Measurements from ENCODE around the gene TMEM61.
A peak's percentile ranks its signal among the peaks of the same experiment; 100 is the strongest.
"Not testable (repeated sequence)": the region's sequence is repeated elsewhere in the genome, so short reads cannot be mapped to it uniquely, and the experiment has no call there.

The TMEM61 gene

GRCh38 chr1:54980528-54981241, at the start of gene TMEM61:
Gene TMEM61 (plus strand): TSS chr1:54980628. CDS start chr1:54981066, 438 bp downstream.
- no peak for DNase-seq (ENCODE audit: low read depth in 2 of 2)

- no peak for DNase-seq (ENCODE audit: low read depth in 2 of 2)
These were observed 49.1 kb upstream of the TMEM61 start for GRCh38 chr1:54931275-54931840.

- not testable (repeated sequence) for DNase-seq (ENCODE audit: low read depth in 2 of 2)
These were observed 46.3 kb upstream of the TMEM61 start for GRCh38 chr1:54934081-54934480.

- peak; percentile 93 to 95 for DNase-seq (ENCODE audit: low read depth in 2 of 2)
These were observed 45.6 kb upstream of the TMEM61 start for GRCh38 chr1:54934869-54935268.

GRCh38 chr1:54936791-54937190, 43.6 kb upstream of the TMEM61 start:
- DNase-seq (ENCODE audit: low read depth in 2 of 2): no peak

GRCh38 chr1:54937469-54937868, 43.0 kb upstream of the TMEM61 start:
- DNase-seq (ENCODE audit: low read depth in 2 of 2): no peak

- not testable (repeated sequence) for DNase-seq (ENCODE audit: low read depth in 2 of 2)
These were observed 41.5 kb upstream of the TMEM61 start for GRCh38 chr1:54938955-54939354.

GRCh38 chr1:54940042-54940441, 40.4 kb upstream of the TMEM61 start:
- no peak for DNase-seq (ENCODE audit: low read depth in 2 of 2)

GRCh38 chr1:54942976-54943375, 37.5 kb upstream of the TMEM61 start:
- no peak for DNase-seq (ENCODE audit: low read depth in 2 of 2)

GRCh38 chr1:54944610-54945392, 35.6 kb upstream of the TMEM61 start:
- no peak for DNase-seq (ENCODE audit: low read depth in 2 of 2)

- no peak for DNase-seq (ENCODE audit: low read depth in 2 of 2)
These were observed 35.0 kb upstream of the TMEM61 start for GRCh38 chr1:54945393-54945936.

GRCh38 chr1:54947540-54947939, 32.9 kb upstream of the TMEM61 start:
- DNase-seq (ENCODE audit: low read depth in 2 of 2): no peak

- DNase-seq (ENCODE audit: low read depth in 2 of 2): no peak
These were observed 31.4 kb upstream of the TMEM61 start for GRCh38 chr1:54949053-54949452.

- no peak for DNase-seq (ENCODE audit: low read depth in 2 of 2)
These were observed 30.4 kb upstream of the TMEM61 start for GRCh38 chr1:54950006-54950368.

GRCh38 chr1:54950369-54951163, 29.9 kb upstream of the TMEM61 start:
- DNase-seq (ENCODE audit: low read depth in 2 of 2): peak; percentile 61 to 66

- no peak for DNase-seq (ENCODE audit: low read depth in 2 of 2)
These were observed 28.6 kb upstream of the TMEM61 start for GRCh38 chr1:54951810-54952226.

- DNase-seq (ENCODE audit: low read depth in 2 of 2): no peak
These were observed 27.3 kb upstream of the TMEM61 start for GRCh38 chr1:54952950-54953718.

GRCh38 chr1:54953846-54954245, 26.6 kb upstream of the TMEM61 start:
- no peak for DNase-seq (ENCODE audit: low read depth in 2 of 2)

- DNase-seq (ENCODE audit: low read depth in 2 of 2): peak; percentile 45 to 55
These were observed 25.1 kb upstream of the TMEM61 start for GRCh38 chr1:54955359-54955758.

- no peak for DNase-seq (ENCODE audit: low read depth in 2 of 2)
These were observed 23.7 kb upstream of the TMEM61 start for GRCh38 chr1:54956726-54957125.

GRCh38 chr1:54959241-54959640, 21.2 kb upstream of the TMEM61 start:
- no peak for DNase-seq (ENCODE audit: low read depth in 2 of 2)
